GM12878 (cell line): Measurements from ENCODE around the gene PARP2. TPM values are rescaled to one million over a fixed set of nuclear protein-coding genes. Genes with fewer than 3 reads are reported as not detected.
A peak's percentile ranks its signal among the peaks of the same experiment; 100 is the strongest.

Experiments
- ASH2L ChIP-seq: fragments of 300-600, 200-600 bp; sonication (generic); IDR thresholded peaks from 2 replicates; pipeline ENCODE4 v1.6.1; 2017; ENCODE audit warnings: low read depth, mild to moderate bottlenecking, borderline replicate concordance
- BRCA1 ChIP-seq: IDR thresholded peaks from 2 replicates; pipeline ENCODE4 v1.6.1; 2011; ENCODE audit warnings: low read depth, low read length, improper control_type of control experiment
- CBFB ChIP-seq: IDR thresholded peaks from 2 replicates; pipeline ENCODE4 v1.6.1; 2016; ENCODE audit warnings: antibody characterized with exemption, low read depth
- CBX5 ChIP-seq: sonication (generic); IDR thresholded peaks from 2 replicates; pipeline ENCODE4 v1.6.1; 2016; ENCODE audit warnings: low read depth, moderate library complexity, mild to moderate bottlenecking, inconsistent platforms
- CEBPB ChIP-seq, 2 experiments: fragments of 150-350 bp in 1 of 2; IDR thresholded peaks; 2 replicates each; pipeline ENCODE4 v1.6.1; 2012 to 2014; ENCODE audit warnings: low read depth in 2 of 2, low read length in 2 of 2, borderline replicate concordance in 1 of 2, inconsistent platforms in 1 of 2
- EED ChIP-seq: sonication (generic); IDR thresholded peaks from 2 replicates; pipeline ENCODE4 v1.6.1; 2016; ENCODE audit warnings: antibody characterized with exemption, low read depth
- HCFC1 ChIP-seq: fragments of 150-350 bp; IDR thresholded peaks from 2 replicates; pipeline ENCODE4 v1.6.1; 2014; ENCODE audit warnings: low read length
- IKZF2 ChIP-seq, 2 experiments: fragments of 450-650 bp; IDR thresholded peaks; 2 replicates each; pipeline ENCODE4 v1.6.1; 2017; ENCODE audit warnings: mild to moderate bottlenecking in 2 of 2, moderate library complexity in 2 of 2
- NBN ChIP-seq: fragments of 450-650 bp; IDR thresholded peaks from 2 replicates; pipeline ENCODE4 v1.6.1; 2016
- NFXL1 ChIP-seq: fragments of 450-650 bp; IDR thresholded peaks from 2 replicates; pipeline ENCODE4 v1.6.1; 2017; ENCODE audit warnings: antibody characterized with exemption, mild to moderate bottlenecking, borderline replicate concordance
- NFYA ChIP-seq: IDR thresholded peaks from 2 replicates; pipeline ENCODE4 v1.6.1; 2011; ENCODE audit warnings: low read depth, mild to moderate bottlenecking, low read length, improper control_type of control experiment, borderline replicate concordance
- RB1 ChIP-seq: fragments of 450-650 bp; formaldehyde crosslinking; IDR thresholded peaks from 2 replicates; pipeline ENCODE4 v1.6.1; 2017; ENCODE audit warnings: mild to moderate bottlenecking, borderline replicate concordance
- SMAD1 ChIP-seq: fragments of 450-650 bp; IDR thresholded peaks from 2 replicates; pipeline ENCODE4 v1.6.1; 2018; ENCODE audit warnings: mild to moderate bottlenecking, low read depth; ENCODE audit not compliant: partially characterized antibody
- SPI1 ChIP-seq: IDR thresholded peaks from 2 replicates; pipeline ENCODE4 v1.6.1; 2011; ENCODE audit warnings: low read depth, mild to moderate bottlenecking, low read length, moderate library complexity, borderline replicate concordance; ENCODE audit not compliant: insufficient read depth
- TCF7 ChIP-seq: IDR thresholded peaks from 2 replicates; pipeline ENCODE4 v1.6.1; 2014; ENCODE audit warnings: antibody characterized with exemption, borderline replicate concordance
- WRNIP1 ChIP-seq: IDR thresholded peaks from 2 replicates; pipeline ENCODE4 v1.6.1; 2011; ENCODE audit warnings: low read depth, low read length, improper control_type of control experiment, borderline replicate concordance
- ZNF274 ChIP-seq: IDR thresholded peaks from one replicate; pipeline ENCODE4 v1.8.0; 2011; ENCODE audit not compliant: insufficient read length, insufficient read depth
- ZNF622 ChIP-seq: fragments of 450-650 bp; IDR thresholded peaks from 2 replicates; pipeline ENCODE4 v1.6.1; 2017; ENCODE audit warnings: mild to moderate bottlenecking, inconsistent platforms
- ZSCAN29 ChIP-seq: fragments of 450-650 bp; IDR thresholded peaks from 2 replicates; pipeline ENCODE4 v1.6.1; 2017; ENCODE audit warnings: mild to moderate bottlenecking, moderate library complexity
- polyA plus RNA-seq, 11 experiments: library from polyadenylated mRNA; depleted of rRNA in 4 of 11; unstranded in 6 of 11; stranded (reverse) in 5 of 11; fragments of >200 nt; fragmentation: Nextera tagmentation in 4 of 11; fragmentation: Illumina TruSeq in 1 of 11; extraction: Ambion mirVana in 4 of 11; extraction: Trizol in 1 of 11; gene quantifications; 1 replicate in 1 of 11; 2 replicates in 10 of 11; pipeline versions ENCODE4 v1.2.1 to v1.2.3, GENCODE V29; 2011 to 2016; ENCODE audit warnings: inconsistent platforms in 2 of 11, missing spikeins in 2 of 11, low read depth in 1 of 11
- total RNA-seq, 4 experiments: library from RNA; depleted of rRNA in 3 of 4; stranded (reverse); fragments of >200 nt in 3 of 4; fragmentation: Illumina TruSeq in 1 of 4; extraction: Trizol in 1 of 4; gene quantifications; 2 replicates each; pipeline versions ENCODE4 v1.2.1 to v1.2.3, GENCODE V29; 2013 to 2021
- TF ChIP-seq, protein P1 (sequence below): fragments of 450-650 bp; IDR thresholded peaks from 2 replicates; pipeline ENCODE4 v1.6.1; 2017; ENCODE audit warnings: mild to moderate bottlenecking, low read depth, inconsistent platforms; ENCODE audit not compliant: poor library complexity, severe bottlenecking
- TF ChIP-seq, protein P2 (sequence below): fragments of 450-650 bp; IDR thresholded peaks from 2 replicates; pipeline ENCODE4 v1.6.1; 2016; ENCODE audit warnings: mild to moderate bottlenecking
- TF ChIP-seq, protein P3 (sequence below): fragments of 450-650 bp; IDR thresholded peaks from 2 replicates; pipeline ENCODE4 v1.6.1; 2017; ENCODE audit warnings: antibody characterized with exemption, mild to moderate bottlenecking, moderate library complexity
- TF ChIP-seq, protein P4 (sequence below): IDR thresholded peaks from 2 replicates; pipeline ENCODE4 v1.6.1; 2012; ENCODE audit warnings: low read depth, low read length, improper control_type of control experiment
- TF ChIP-seq, protein P5 (sequence below), 3 experiments: IDR thresholded peaks in 2 of 3; conservative IDR thresholded peaks in 1 of 3; 2 replicates each; pipeline ENCODE4 v1.5.1; 2011; ENCODE audit warnings: low read depth in 3 of 3, low read length in 3 of 3, mild to moderate bottlenecking in 3 of 3, control low read depth in 2 of 3, moderate library complexity in 2 of 3, inconsistent platforms in 1 of 3, mixed read lengths in 1 of 3; ENCODE audit not compliant: control insufficient read depth in 2 of 3, insufficient read depth in 1 of 3; ENCODE audit errors: extremely low read depth in 1 of 3

The PARP2 gene
- total and polyA plus RNA-seq, 10 of the 15 experiments (the other 5 are each of a cell fraction or from before 2014, with no cell fraction given) = 26.7 to 75.4 (median 42.3) TPM

DNA sequence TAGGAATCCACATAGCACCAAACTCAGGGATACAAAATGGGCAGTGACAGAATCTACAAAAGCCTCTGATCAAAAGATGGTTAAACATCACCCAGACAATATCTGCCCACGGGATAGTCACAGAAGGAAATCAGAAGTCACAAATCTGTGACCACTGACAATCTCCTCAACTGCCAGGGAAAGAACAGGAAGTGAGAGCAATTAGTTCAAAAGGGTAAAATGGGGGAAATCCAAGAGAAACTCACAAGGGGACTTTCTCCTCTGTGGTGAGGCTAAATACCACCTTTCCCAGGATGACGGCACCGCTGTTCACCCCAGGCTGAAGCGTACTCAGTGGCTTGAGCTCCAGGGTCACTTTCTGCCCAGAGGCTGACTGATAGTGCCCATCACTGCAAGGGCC is 48.4 kb upstream of the PARP2 start (continued):
- TF ChIP-seq, protein P1, sequence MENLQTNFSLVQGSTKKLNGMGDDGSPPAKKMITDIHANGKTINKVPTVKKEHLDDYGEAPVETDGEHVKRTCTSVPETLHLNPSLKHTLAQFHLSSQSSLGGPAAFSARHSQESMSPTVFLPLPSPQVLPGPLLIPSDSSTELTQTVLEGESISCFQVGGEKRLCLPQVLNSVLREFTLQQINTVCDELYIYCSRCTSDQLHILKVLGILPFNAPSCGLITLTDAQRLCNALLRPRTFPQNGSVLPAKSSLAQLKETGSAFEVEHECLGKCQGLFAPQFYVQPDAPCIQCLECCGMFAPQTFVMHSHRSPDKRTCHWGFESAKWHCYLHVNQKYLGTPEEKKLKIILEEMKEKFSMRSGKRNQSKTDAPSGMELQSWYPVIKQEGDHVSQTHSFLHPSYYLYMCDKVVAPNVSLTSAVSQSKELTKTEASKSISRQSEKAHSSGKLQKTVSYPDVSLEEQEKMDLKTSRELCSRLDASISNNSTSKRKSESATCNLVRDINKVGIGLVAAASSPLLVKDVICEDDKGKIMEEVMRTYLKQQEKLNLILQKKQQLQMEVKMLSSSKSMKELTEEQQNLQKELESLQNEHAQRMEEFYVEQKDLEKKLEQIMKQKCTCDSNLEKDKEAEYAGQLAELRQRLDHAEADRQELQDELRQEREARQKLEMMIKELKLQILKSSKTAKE = peak; percentile 54
- TF ChIP-seq TCF7 (peak; percentile 89), WRNIP1 (no peak), RB1 (no peak), NFYA (no peak), ZSCAN29 (no peak), BRCA1 (no peak), CEBPB (IDR thresholded peaks at IDR 0.05; ENCODE audit: borderline replicate concordance in 1 of 2, low read depth in 2 of 2, low read length in 2 of 2) (no peak), CBFB (peak; percentile 70), ZNF274 (no peak), ZNF622 (no peak), NBN (peak; percentile 72; the same call in 1 of the 2 replicates), CBX5 (no peak), HCFC1 (no peak), SMAD1 (no peak), EED (peak; percentile 92), SPI1 (peak; percentile 94), NFXL1 (no peak), ASH2L (no peak), IKZF2 (IDR thresholded peaks at IDR 0.05) (peak; percentile 93 to 95)
- TF ChIP-seq, protein P2, sequence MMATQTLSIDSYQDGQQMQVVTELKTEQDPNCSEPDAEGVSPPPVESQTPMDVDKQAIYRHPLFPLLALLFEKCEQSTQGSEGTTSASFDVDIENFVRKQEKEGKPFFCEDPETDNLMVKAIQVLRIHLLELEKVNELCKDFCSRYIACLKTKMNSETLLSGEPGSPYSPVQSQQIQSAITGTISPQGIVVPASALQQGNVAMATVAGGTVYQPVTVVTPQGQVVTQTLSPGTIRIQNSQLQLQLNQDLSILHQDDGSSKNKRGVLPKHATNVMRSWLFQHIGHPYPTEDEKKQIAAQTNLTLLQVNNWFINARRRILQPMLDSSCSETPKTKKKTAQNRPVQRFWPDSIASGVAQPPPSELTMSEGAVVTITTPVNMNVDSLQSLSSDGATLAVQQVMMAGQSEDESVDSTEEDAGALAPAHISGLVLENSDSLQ = peak; percentile 24; the same call in 1 of the 2 replicates
- TF ChIP-seq, protein P3, sequence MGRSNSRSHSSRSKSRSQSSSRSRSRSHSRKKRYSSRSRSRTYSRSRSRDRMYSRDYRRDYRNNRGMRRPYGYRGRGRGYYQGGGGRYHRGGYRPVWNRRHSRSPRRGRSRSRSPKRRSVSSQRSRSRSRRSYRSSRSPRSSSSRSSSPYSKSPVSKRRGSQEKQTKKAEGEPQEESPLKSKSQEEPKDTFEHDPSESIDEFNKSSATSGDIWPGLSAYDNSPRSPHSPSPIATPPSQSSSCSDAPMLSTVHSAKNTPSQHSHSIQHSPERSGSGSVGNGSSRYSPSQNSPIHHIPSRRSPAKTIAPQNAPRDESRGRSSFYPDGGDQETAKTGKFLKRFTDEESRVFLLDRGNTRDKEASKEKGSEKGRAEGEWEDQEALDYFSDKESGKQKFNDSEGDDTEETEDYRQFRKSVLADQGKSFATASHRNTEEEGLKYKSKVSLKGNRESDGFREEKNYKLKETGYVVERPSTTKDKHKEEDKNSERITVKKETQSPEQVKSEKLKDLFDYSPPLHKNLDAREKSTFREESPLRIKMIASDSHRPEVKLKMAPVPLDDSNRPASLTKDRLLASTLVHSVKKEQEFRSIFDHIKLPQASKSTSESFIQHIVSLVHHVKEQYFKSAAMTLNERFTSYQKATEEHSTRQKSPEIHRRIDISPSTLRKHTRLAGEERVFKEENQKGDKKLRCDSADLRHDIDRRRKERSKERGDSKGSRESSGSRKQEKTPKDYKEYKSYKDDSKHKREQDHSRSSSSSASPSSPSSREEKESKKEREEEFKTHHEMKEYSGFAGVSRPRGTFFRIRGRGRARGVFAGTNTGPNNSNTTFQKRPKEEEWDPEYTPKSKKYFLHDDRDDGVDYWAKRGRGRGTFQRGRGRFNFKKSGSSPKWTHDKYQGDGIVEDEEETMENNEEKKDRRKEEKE = no peak
- TF ChIP-seq, protein P4, sequence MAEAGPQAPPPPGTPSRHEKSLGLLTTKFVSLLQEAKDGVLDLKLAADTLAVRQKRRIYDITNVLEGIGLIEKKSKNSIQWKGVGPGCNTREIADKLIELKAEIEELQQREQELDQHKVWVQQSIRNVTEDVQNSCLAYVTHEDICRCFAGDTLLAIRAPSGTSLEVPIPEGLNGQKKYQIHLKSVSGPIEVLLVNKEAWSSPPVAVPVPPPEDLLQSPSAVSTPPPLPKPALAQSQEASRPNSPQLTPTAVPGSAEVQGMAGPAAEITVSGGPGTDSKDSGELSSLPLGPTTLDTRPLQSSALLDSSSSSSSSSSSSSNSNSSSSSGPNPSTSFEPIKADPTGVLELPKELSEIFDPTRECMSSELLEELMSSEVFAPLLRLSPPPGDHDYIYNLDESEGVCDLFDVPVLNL = no peak
- TF ChIP-seq, protein P5, sequence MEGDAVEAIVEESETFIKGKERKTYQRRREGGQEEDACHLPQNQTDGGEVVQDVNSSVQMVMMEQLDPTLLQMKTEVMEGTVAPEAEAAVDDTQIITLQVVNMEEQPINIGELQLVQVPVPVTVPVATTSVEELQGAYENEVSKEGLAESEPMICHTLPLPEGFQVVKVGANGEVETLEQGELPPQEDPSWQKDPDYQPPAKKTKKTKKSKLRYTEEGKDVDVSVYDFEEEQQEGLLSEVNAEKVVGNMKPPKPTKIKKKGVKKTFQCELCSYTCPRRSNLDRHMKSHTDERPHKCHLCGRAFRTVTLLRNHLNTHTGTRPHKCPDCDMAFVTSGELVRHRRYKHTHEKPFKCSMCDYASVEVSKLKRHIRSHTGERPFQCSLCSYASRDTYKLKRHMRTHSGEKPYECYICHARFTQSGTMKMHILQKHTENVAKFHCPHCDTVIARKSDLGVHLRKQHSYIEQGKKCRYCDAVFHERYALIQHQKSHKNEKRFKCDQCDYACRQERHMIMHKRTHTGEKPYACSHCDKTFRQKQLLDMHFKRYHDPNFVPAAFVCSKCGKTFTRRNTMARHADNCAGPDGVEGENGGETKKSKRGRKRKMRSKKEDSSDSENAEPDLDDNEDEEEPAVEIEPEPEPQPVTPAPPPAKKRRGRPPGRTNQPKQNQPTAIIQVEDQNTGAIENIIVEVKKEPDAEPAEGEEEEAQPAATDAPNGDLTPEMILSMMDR (IDR thresholded peaks at IDR 0.05 in 2 of 3, conservative IDR thresholded peaks at IDR 0.05 in 1 of 3; ENCODE audit: control insufficient read depth in 2 of 3, extremely low read depth in 1 of 3, insufficient read depth in 1 of 3, low read depth in 3 of 3, low read length in 3 of 3) = no peak
